ENCODE results near the gene NCKAP5. TPM values are rescaled to one million over a fixed set of nuclear protein-coding genes. Genes with fewer than 3 reads are reported as not detected.

NCKAP5 gene
- total RNA-seq, 1 experiment from 2014 or later = not detected

DNA sequence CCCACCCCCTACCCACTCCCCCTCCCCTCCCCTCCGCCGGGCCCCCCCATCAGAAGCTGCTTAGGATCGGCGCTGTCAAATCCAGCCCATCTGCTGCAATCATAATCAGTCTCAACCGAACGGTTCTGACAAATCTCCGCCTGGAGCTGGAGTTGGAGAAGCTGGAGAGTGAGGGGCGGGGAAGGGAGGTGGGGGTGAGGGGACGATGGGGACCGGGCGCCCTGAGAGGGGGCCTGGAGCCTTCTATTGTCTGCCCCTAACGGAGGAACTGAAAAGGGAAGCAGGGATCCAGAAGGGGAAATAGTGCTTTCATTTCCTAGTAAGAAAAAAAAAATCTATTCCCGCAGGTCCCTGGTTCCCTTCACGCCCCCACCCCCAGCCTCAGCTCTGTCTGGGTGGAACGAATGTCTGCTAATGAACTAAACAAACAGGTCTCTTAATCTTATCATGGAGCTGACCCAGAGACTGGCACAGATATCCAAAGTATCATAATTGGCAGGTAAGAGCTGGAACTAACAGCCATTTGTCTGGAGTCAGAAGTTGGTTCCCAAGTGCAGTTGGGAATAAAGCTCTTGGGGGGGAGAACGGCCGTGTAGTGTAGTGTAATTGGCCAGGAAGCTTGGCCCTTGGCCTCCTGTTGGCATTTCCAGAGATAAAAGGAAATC, 301.2 kb downstream of the NCKAP5 start:
- DNase-seq (ENCODE audit: low spot score) = no peak

- DNase-seq (ENCODE audit: low spot score) = no peak
Measured at GRCh38 chr2:133266041-133266925, 302.0 kb downstream of the NCKAP5 start.

DNA sequence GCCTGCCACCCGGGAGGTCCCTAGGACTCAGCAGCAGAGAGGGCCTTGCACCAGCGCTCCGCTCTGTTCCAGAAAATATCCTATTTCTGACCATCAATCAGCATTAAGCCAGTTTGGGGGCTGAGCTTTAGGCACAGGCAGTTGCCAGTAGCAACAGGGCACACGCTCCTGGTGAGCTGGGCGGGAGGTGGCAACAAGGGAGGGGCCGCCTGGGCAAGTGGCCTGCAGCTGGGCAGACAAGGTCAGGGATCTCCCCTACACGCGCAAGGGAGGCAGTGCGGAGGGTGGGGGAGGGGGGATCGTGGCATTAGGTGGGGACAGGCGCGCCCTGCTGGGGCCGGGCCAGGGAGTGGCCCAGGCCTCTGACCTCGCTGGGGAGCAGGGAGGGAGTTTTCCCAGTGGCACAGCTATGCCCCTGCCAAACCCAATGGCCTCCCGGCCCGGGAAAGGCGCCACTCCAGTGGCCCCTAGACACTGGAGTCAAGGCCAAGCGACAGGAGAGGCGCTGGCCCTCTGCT, 302.8 kb downstream of the NCKAP5 start:
- no peak for DNase-seq (ENCODE audit: low spot score)

DNA sequence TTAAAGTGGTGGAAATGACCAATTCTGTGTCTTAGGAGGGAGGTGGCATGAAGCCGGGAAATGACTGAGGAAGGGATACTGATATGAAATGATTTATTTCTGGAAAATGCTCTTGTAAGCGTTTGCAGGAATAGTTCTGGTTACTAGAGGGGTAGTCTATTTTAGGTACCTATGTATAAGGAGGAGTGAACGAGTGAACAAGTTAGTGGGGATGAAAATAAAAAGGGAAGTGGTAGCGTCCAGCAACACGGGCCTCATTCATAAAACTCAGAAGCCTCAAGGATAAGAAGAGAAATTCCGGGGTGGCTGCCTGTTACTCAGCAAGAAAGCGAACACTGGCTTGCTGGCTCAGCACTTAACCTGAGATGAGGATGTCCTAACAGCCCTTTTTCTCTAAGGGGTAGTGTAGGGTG, 303.3 kb downstream of the NCKAP5 start:
- no peak for DNase-seq (ENCODE audit: low spot score)

DNA sequence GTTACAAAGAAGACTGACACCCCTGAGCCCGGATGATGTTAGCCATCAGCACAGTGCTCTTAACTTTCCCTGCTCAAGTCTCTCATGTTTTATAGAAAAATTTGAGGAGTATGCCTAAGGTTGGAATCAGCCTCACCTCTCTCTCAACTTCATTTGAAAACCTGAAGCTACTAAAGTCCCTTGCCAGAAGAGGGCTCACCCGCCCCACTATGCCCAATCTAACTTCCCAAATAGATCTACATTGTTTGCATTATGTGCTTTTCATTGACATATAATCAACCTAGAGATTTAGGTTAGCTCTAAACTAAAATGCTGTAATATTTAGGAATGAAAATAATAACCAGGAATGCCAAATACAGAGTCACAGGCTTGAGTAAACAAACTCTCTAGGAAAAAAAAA, 305.4 kb downstream of the NCKAP5 start:
- DNase-seq (ENCODE audit: low spot score) = no peak

DNA sequence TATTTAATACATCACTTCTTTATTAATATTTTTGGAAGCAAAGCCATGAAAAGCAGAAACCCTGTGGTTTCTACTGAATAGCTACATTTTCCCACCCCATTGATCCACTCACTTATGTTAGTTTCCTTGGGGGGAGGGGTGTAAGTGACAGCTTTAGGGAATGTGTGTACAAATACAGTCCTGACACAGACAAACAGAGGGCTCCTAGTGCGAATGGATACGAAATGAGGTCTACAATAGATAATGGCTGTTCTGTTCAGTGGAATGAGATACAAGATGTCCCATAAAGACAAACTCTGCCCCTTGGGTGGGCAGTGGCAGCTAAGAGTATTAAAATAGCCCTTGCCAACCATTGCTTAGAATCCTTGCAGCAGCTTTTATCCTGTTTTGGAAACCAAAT, 312.9 kb downstream of the NCKAP5 start:
- DNase-seq (ENCODE audit: low spot score) = no peak

GRCh38 chr2:133253793-133254192, 314.5 kb downstream of the NCKAP5 start:
- no peak for DNase-seq (ENCODE audit: low spot score)

- DNase-seq (ENCODE audit: low spot score) = no peak
Measured at GRCh38 chr2:133252780-133253355, 315.4 kb downstream of the NCKAP5 start.

DNA sequence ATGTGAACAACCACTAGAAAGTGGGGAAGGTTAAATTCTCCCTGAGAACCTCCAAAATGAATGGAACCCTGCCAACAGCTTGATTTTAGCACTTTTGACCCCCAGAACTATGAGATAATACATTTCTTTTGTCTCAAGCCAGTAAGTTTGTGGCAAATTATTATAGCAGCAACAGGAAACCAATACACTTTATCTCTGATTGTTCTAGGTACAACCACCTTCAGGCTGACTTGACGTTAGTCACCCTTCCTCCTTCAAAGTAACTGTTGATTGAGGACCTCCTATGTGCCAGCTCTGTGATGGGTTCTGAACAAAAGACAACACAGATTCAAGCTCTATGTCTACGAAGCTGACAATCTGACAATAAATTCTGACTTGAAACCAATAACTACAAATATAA, 318.9 kb downstream of the NCKAP5 start:
- no peak for DNase-seq (ENCODE audit: low spot score)

- DNase-seq (ENCODE audit: low spot score) = no peak
Measured at GRCh38 chr2:133248264-133248663, 320.0 kb downstream of the NCKAP5 start.

GRCh38 chr2:133247631-133248030, 320.6 kb downstream of the NCKAP5 start:
- no peak for DNase-seq (ENCODE audit: low spot score)

- no peak for DNase-seq (ENCODE audit: low spot score)
Measured at GRCh38 chr2:133241224-133241571, 327.1 kb downstream of the NCKAP5 start.

GRCh38 chr2:133240491-133241223, 327.6 kb downstream of the NCKAP5 start:
- DNase-seq (ENCODE audit: low spot score) = no peak

DNA sequence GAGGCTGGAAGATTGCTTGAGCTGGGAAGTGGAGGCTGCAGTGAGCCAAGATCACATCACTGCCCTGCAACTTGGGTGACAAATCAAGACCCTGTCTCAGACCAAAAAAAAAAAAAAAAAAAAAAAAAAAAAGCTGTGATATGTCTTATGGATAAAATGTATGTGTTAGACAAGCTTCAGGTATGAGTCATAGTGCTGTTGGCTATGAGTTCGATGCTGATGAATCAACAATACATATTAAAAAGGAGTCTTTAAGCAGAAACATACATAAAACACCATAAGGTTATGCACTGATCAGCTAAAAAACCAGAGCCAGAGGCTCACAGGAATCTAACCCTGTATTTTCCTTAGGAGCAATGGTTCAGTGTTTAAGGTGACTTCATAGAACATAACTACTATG, 332.3 kb downstream of the NCKAP5 start:
- DNase-seq (ENCODE audit: low spot score) = no peak

- no peak for DNase-seq (ENCODE audit: low spot score)
Measured at GRCh38 chr2:133232556-133232955, 335.7 kb downstream of the NCKAP5 start.

- no peak for DNase-seq (ENCODE audit: low spot score)
Measured at GRCh38 chr2:133231264-133231663, 337.0 kb downstream of the NCKAP5 start.

- DNase-seq (ENCODE audit: low spot score) = no peak
Measured at GRCh38 chr2:133229974-133230373, 338.3 kb downstream of the NCKAP5 start.

DNA sequence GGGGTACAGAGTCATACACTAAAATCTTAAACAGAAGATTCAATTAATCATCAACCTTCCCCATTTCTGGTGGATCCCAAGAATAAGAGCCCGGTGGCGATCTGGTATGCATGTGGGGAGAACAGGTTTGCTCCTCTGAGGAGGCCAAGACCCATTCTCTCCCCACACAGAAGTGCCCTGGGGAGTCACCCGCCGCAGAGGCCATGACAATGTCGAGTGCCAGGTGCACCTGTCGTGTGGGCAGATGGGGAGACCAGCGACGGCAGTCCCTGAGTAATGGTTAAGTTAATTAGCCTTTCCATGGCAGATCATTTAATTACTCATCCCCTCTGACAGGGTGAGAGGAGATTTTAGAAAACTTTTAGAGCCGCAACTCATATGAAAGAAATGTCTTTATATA, 345.0 kb downstream of the NCKAP5 start:
- no peak for DNase-seq (ENCODE audit: low spot score)

GRCh38 chr2:133221398-133221797, 346.9 kb downstream of the NCKAP5 start:
- DNase-seq (ENCODE audit: low spot score) = no peak

GRCh38 chr2:133218204-133218603, 350.1 kb downstream of the NCKAP5 start:
- no peak for DNase-seq (ENCODE audit: low spot score)

- DNase-seq (ENCODE audit: low spot score) = no peak
Measured at GRCh38 chr2:133215477-133215876, 352.8 kb downstream of the NCKAP5 start.

DNA sequence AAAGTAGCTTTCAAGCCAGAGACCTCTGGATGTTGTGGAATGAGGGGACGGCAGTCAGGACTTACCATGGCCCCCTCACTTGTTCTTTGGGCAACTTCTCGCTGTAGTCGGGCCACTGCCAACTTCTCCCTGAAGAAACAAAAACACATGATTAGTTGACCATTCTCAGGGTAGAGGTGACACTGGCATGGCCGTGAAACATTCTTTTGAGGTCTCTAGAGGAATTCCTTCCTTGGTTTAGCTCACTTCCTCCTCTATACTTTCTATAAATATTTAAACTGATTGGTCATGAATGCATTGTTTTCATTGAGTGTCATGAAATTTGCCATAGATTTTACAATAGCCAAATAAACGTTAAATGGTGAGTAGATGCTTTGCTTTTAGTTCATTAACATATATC, 354.6 kb downstream of the NCKAP5 start:
- DNase-seq (ENCODE audit: low spot score) = no peak
